Left kidney (tissue), 8 donors: ENCODE measurements around the gene RNU1-1. TPM values are rescaled to one million over a fixed set of nuclear protein-coding genes. Genes with fewer than 3 reads are reported as not detected.
"Not testable (repeated sequence)": the region's sequence is repeated elsewhere in the genome, so short reads cannot be mapped to it uniquely, and the experiment has no call there.

Experiments used
- DNase-seq: peaks from one replicate; pipeline ENCODE4 v3.0.0-alpha.2; 2013
- long read RNA-seq, 8 donors: transcript quantifications; one replicate each; lab custom pipeline, GENCODE V29; 2026
- polyA plus RNA-seq: library from polyadenylated mRNA; unstranded; fragments of 120-200 nt; gene quantifications from one replicate; pipeline ENCODE4 v1.2.1, GENCODE V29; 2013; ENCODE audit not compliant: insufficient read length

The RNU1-1 gene
- polyA plus RNA-seq = 1.9 TPM
- long read RNA-seq, donor 1 = 0 reads
- long read RNA-seq, donor 2 = 0 reads
- long read RNA-seq, donor 3 = 0 reads
- long read RNA-seq, donor 4 = 0 reads
- long read RNA-seq, donor 5 = 0 reads
- long read RNA-seq, donor 6 = 0 reads
- long read RNA-seq, donor 7, partial matches to known transcripts = 0 of 1 reads
- long read RNA-seq, donor 7, other reads (novel, unspliced or antisense) = 0 of 1 reads
- long read RNA-seq, donor 8, partial matches to known transcripts = 0 of 1 reads
- long read RNA-seq, donor 8, other reads (novel, unspliced or antisense) = 0 of 1 reads

GRCh38 chr1:16514107-16515055, at the start of gene RNU1-1:
RNU1-1 (minus strand) TSS chr1:16514285.
- DNase-seq = peak; percentile 58

GRCh38 chr1:16561035-16561434, 47.0 kb upstream of the RNU1-1 start:
- DNase-seq = not testable (repeated sequence)

- not testable (repeated sequence) for DNase-seq
Measured at GRCh38 chr1:16560498-16560897, 46.4 kb upstream of the RNU1-1 start.

GRCh38 chr1:16559688-16560087, 45.6 kb upstream of the RNU1-1 start:
- DNase-seq = not testable (repeated sequence)

GRCh38 chr1:16557034-16557433, 42.9 kb upstream of the RNU1-1 start:
- not testable (repeated sequence) for DNase-seq

- DNase-seq = not testable (repeated sequence)
Measured at GRCh38 chr1:16553244-16553643, 39.2 kb upstream of the RNU1-1 start.

GRCh38 chr1:16550212-16550918, 36.3 kb upstream of the RNU1-1 start:
- not testable (repeated sequence) for DNase-seq

GRCh38 chr1:16549545-16549944, 35.5 kb upstream of the RNU1-1 start:
- DNase-seq = not testable (repeated sequence)

GRCh38 chr1:16547502-16548241, 33.6 kb upstream of the RNU1-1 start:
- not testable (repeated sequence) for DNase-seq

- not testable (repeated sequence) for DNase-seq
Measured at GRCh38 chr1:16545682-16546095, 31.6 kb upstream of the RNU1-1 start.

GRCh38 chr1:16540421-16540893, 26.4 kb upstream of the RNU1-1 start:
- not testable (repeated sequence) for DNase-seq

GRCh38 chr1:16537528-16537927, 23.4 kb upstream of the RNU1-1 start:
- not testable (repeated sequence) for DNase-seq

GRCh38 chr1:16536796-16537195, 22.7 kb upstream of the RNU1-1 start:
- DNase-seq = not testable (repeated sequence)

GRCh38 chr1:16535898-16536297, 21.8 kb upstream of the RNU1-1 start:
- not testable (repeated sequence) for DNase-seq

GRCh38 chr1:16535487-16535886, 21.4 kb upstream of the RNU1-1 start:
- DNase-seq = not testable (repeated sequence)

GRCh38 chr1:16534829-16535456, 20.9 kb upstream of the RNU1-1 start:
- not testable (repeated sequence) for DNase-seq

GRCh38 chr1:16534239-16534828, 20.2 kb upstream of the RNU1-1 start:
- DNase-seq = not testable (repeated sequence)

- not testable (repeated sequence) for DNase-seq
Measured at GRCh38 chr1:16532235-16532991, 18.3 kb upstream of the RNU1-1 start.

GRCh38 chr1:16528338-16528737, 14.3 kb upstream of the RNU1-1 start:
- not testable (repeated sequence) for DNase-seq
